Keratinocyte (primary cell): Measurements from ENCODE around the gene TAOK1.

Experiments
- EZH2 ChIP-seq: IDR thresholded peaks from one replicate; pipeline ENCODE4 v1.6.1; 2012; ENCODE audit warnings: inconsistent platforms, mild to moderate bottlenecking, low read length, moderate library complexity
- TF ChIP-seq, protein P1 (sequence below), 3 experiments: IDR thresholded peaks in 1 of 3; conservative IDR thresholded peaks in 1 of 3; optimal IDR thresholded peaks in 1 of 3; 2 replicates in 2 of 3; 3 replicates in 1 of 3; pipeline versions ENCODE3 to v1.5.1; 2011; ENCODE audit warnings: low read length in 3 of 3, mild to moderate bottlenecking in 3 of 3, moderate library complexity in 2 of 3, control low read depth in 1 of 3, inconsistent platforms in 1 of 3; ENCODE audit not compliant: insufficient read depth in 2 of 3; ENCODE audit errors: extremely low read depth in 1 of 3

DNA sequence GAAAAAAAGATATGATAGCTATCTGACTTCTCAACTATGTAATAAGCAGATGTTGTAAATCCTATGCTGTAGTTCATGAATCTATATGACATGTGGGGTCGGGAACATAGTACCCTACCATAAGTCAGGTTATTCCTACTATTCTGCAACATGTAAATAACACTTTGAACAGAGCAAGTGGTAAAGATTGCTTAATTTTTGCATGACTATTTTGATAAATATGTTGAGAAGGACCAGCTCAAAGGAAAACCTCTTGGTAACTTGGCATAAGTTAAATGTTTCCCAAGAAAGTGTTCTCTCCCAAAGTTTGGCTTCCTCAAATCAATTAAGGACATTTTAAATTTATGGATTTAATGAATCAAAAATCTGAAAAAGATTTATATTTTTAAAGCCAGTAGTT, 114.5 kb downstream of the TAOK1 start:
- TF ChIP-seq, protein P1, sequence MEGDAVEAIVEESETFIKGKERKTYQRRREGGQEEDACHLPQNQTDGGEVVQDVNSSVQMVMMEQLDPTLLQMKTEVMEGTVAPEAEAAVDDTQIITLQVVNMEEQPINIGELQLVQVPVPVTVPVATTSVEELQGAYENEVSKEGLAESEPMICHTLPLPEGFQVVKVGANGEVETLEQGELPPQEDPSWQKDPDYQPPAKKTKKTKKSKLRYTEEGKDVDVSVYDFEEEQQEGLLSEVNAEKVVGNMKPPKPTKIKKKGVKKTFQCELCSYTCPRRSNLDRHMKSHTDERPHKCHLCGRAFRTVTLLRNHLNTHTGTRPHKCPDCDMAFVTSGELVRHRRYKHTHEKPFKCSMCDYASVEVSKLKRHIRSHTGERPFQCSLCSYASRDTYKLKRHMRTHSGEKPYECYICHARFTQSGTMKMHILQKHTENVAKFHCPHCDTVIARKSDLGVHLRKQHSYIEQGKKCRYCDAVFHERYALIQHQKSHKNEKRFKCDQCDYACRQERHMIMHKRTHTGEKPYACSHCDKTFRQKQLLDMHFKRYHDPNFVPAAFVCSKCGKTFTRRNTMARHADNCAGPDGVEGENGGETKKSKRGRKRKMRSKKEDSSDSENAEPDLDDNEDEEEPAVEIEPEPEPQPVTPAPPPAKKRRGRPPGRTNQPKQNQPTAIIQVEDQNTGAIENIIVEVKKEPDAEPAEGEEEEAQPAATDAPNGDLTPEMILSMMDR (optimal IDR thresholded peaks at IDR 0.05 in 1 of 3, IDR thresholded peaks at IDR 0.05 in 1 of 3, conservative IDR thresholded peaks at IDR 0.05 in 1 of 3; ENCODE audit: extremely low read depth in 1 of 3, insufficient read depth in 2 of 3, low read length in 3 of 3), result no peak
- TF ChIP-seq EZH2, result no peak
